SW 1271 (cell line): ENCODE data around the gene UBA6.

Source experiments
- DNase-seq, 2 experiments: peaks; one replicate each; lab custom pipeline; 2025; lab: John Stamatoyannopoulos, UW

Gene UBA6

GRCh38 chr4:67576059-67576466, 124.9 kb downstream of the UBA6 start:
- no peak for DNase-seq

GRCh38 chr4:67575232-67576058, 125.5 kb downstream of the UBA6 start:
- no peak for DNase-seq

- no peak for DNase-seq
These were observed 127.8 kb downstream of the UBA6 start for GRCh38 chr4:67573193-67573592.

GRCh38 chr4:67571975-67572374, 129.0 kb downstream of the UBA6 start:
- DNase-seq = no peak

- DNase-seq = no peak
These were observed 130.4 kb downstream of the UBA6 start for GRCh38 chr4:67570537-67570936.

- no peak for DNase-seq
These were observed 132.1 kb downstream of the UBA6 start for GRCh38 chr4:67568820-67569219.

- DNase-seq = no peak
These were observed 134.6 kb downstream of the UBA6 start for GRCh38 chr4:67566335-67566734.

DNA sequence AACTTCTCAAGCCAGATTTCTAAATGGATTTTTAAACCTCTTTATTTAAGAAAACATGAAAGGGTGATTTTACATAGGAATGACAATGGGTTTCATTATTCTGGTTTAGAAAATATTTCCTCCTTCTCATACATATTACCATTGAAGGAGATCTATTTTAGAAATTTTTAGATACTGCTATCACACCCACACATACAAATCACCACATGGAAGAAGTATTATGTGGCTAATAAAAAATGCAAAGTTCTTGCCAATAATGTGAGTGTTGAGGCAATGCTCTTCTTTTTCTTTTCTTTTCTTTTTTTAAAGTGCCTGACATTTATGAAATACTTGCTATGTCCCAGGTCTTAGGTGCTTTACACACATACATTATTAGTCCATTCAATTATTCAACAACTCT, 135.7 kb downstream of the UBA6 start:
- no peak for DNase-seq
